Bronchial epithelial cell (primary cell): ENCODE results near the gene CADM1. TPM values are rescaled to one million over a fixed set of nuclear protein-coding genes. Genes with fewer than 3 reads are reported as not detected.

Experiments used
- DNase-seq: peaks from one replicate; pipeline ENCODE4 v3.0.0-alpha.2; 2010; ENCODE audit warnings: low read depth
- FAIRE-seq: peaks from 2 replicates; lab custom pipeline; 2011; peaks lifted over from hg19 to GRCh38; lab: Jason Lieb, UNC
- H3K27me3 ChIP-seq: 2 replicates; pipeline ENCODE4 v1.5.1; 2011; ENCODE audit warnings: low read length; ENCODE audit not compliant: control insufficient read depth, insufficient read depth
- H3K36me3 ChIP-seq: 2 replicates; pipeline ENCODE4 v1.5.1; 2011; ENCODE audit warnings: low read length; ENCODE audit not compliant: control insufficient read depth, insufficient read depth
- H3K4me3 ChIP-seq: 2 replicates; pipeline ENCODE4 v1.5.1; 2011; ENCODE audit warnings: mild to moderate bottlenecking, low read depth, low read length, control low read depth
- total RNA-seq: library from RNA; depleted of rRNA; stranded (reverse); fragments of >200 nt; gene quantifications from 2 replicates; pipeline ENCODE4 v1.2.1, GENCODE V29; 2014
- TF ChIP-seq, protein P1 (sequence below): IDR thresholded peaks from 2 replicates; pipeline ENCODE4 v1.5.1; 2011; ENCODE audit warnings: mild to moderate bottlenecking, moderate library complexity, low read length, control low read depth, inconsistent platforms; ENCODE audit not compliant: insufficient read depth, severe bottlenecking

The CADM1 gene
- total RNA-seq, 1 donor from 2014 or later: 1.6 TPM

DNA sequence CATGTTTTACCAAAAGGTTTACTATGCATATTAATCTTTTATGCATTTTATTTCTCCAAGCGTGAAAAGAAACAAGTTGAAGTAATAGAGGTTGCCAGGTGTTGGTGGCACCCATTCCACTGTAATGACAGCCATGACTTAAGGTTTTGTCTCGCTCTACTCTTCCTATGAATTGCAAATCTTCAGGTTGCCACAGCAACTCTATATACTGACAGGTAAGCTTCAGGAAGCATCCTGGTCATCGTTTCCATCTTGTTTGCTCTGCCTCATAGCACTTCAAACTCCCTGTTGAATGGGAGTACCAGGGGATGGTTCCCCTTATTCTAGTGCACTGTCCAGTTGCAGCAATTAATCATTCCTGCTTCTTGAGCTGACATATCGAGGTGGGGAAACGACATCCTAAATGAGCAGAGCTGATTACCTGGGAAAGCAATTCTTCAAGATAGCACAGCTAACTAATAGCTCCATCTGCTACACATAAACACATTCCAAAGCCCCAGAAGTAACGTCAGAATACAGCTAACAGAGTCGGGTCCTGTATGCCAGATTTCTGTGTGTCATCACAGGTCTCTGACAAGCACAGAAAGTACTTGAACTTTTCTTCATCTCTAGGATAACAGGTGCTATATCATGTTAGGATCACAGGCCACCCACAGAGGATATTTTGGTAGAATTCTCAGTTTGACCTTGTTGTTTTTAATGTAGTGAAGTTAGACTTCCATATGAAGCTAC lies 80.3 kb downstream of the CADM1 start:
- Histone ChIP-seq H3K27me3 (no peaks in the 10 kb centered on the region), H3K36me3 (no peaks in the 10 kb centered on the region), H3K4me3 (no peak overlapping the region)
- TF ChIP-seq, protein P1, sequence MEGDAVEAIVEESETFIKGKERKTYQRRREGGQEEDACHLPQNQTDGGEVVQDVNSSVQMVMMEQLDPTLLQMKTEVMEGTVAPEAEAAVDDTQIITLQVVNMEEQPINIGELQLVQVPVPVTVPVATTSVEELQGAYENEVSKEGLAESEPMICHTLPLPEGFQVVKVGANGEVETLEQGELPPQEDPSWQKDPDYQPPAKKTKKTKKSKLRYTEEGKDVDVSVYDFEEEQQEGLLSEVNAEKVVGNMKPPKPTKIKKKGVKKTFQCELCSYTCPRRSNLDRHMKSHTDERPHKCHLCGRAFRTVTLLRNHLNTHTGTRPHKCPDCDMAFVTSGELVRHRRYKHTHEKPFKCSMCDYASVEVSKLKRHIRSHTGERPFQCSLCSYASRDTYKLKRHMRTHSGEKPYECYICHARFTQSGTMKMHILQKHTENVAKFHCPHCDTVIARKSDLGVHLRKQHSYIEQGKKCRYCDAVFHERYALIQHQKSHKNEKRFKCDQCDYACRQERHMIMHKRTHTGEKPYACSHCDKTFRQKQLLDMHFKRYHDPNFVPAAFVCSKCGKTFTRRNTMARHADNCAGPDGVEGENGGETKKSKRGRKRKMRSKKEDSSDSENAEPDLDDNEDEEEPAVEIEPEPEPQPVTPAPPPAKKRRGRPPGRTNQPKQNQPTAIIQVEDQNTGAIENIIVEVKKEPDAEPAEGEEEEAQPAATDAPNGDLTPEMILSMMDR: no peak
- DNase-seq: no peak
- no peak for FAIRE-seq

DNA sequence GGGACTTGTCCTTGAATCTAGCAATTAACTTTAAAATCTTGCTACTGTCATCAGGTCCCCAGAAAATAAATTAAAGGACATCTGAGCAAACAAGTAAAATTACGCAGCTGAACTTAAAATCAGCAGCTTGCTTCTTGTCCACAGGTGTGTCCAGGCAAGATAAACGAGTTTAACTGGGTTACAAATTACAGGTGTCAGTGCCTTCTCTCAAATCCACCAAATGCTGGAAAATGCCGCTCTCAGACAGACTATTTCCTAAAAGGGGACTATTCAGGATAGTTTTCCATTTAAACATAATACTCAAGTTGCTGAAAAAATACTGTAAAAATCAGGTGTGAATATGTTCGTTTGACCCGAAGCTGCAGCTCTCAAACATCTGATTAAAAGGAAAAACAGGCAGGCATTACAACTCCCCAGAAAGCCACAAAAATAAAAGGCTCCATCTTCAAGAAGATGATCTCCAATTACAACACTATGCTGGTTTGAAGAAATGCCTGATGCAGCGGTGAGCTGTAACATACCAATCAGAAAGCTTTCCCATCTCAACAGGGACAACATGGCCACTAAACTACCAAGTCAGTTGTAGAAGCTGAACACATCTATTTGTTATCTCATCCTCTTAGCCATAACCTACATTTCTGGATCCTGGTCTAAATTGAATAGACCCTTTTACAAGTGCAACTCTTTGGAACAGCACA lies 82.1 kb downstream of the CADM1 start:
- no peaks in the 10 kb centered on the region for H3K36me3 ChIP-seq
- FAIRE-seq: no peak

DNA sequence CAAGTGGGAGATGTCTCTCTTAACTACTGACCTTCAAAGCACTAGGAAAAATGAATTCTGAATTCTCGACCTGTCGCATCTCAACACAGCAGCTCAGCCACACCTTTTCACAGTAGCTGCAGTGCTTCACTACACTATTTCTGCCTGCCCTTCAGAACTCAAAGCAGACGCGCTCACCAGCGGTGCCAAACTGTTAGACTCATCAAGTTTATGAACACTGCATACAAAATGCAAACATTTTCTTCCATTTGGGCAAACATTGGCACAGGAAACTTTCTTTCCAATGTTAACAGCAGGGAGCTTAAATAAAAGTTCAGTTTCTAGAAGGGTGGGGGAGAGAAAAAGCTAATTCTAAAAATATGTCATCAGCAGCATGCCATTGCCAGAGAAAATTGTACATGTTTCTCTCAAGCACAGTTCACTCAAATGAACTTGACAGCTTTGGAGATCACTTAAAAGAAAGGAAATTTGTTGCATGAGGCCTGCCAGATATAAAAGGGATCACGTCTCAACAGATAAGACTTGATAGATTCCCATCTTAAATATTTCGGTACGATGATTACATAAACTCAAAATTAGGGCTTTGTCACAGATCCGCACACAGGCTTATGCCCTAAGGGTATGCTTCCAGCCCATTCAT lies 82.7 kb downstream of the CADM1 start:
- FAIRE-seq (no peak), DNase-seq (no peak)
- TF ChIP-seq, protein P1: no peak
- no peaks in the 10 kb centered on the region for H3K36me3 ChIP-seq
- no peak overlapping the region for H3K4me3 ChIP-seq
- H3K27me3 ChIP-seq: no peaks in the 10 kb centered on the region

More for the DNA sequence above, 82.1 kb downstream of the CADM1 start:
- no peak for DNase-seq
- H3K4me3 ChIP-seq: no peak overlapping the region
- H3K27me3 ChIP-seq: no peaks in the 10 kb centered on the region
- TF ChIP-seq, protein P1: no peak

DNA sequence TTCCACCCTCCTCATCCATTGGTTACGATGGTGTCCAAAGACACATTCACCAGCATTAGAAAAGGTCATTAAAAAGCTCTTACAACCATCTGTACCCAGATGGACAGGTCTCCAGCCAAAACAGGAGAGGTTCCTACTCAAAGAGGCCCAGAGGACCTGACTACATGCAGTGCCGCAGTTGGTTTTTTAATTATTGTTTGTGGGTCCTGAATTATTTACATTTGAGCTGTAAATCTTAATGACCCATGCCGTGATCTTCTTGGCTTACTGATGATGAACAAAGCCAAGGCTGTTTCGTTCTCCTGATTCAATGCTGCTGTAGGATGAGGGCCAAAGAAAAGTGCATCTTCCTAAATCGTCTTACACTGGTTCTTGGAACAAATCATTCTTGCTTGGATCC lies 83.7 kb downstream of the CADM1 start:
- Histone ChIP-seq H3K4me3 (no peak overlapping the region), H3K36me3 (no peaks in the 10 kb centered on the region), H3K27me3 (no peaks in the 10 kb centered on the region)
- DNase-seq (no peak), FAIRE-seq (no peak)
- TF ChIP-seq, protein P1: no peak

DNA sequence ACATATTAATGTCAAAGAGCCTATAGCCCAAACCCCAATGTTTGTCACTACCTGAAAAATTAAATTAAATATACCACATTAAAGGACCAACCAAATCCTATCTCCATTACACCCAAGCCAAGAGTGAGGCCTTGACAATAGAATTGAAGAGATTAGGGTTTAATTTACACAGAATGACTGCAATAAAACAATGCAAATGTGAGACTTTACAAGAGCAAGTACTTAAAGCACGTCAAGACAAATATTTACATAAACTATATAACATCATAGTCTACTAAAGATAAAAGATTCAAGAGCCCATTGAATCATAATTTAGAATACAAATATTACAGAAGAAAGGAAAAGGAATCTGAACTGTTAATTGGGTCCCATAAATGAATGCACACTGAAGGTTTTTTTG lies 85.6 kb downstream of the CADM1 start:
- DNase-seq (no peak), FAIRE-seq (no peak)
- Histone ChIP-seq H3K27me3 (no peaks in the 10 kb centered on the region), H3K4me3 (no peak overlapping the region), H3K36me3 (no peaks in the 10 kb centered on the region)
- TF ChIP-seq, protein P1: no peak
